ENCODE measurements around the gene ZNF90.
"Not testable (repeated sequence)": the region's sequence is repeated elsewhere in the genome, so short reads cannot be mapped to it uniquely, and the experiment has no call there.

DNA sequence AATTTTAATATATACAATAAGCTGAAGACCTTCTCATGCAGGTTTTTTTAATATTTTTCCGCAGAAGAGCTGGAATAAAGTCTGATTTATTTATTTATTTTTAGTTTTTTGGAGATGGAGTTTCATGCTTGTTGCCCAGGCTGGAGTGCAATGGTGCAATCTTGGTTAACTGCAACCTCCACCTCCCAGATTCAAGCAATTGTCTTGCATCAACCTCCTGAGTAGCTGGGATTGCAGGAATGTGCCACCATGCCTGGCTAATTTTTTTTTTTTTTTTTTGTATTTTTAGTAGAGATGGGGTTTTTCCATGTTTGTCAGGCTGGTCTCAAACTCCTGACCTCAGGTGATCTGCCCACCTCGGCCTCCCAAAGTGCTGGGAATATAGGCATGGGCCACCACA is 55.1 kb downstream of the ZNF90 start:
- TF ChIP-seq EZH2 (IDR thresholded peaks at IDR 0.05; ENCODE audit: borderline replicate concordance, low read depth, low read length, poor library complexity, severe bottlenecking): not testable (repeated sequence)
- TF ChIP-seq, protein P1, sequence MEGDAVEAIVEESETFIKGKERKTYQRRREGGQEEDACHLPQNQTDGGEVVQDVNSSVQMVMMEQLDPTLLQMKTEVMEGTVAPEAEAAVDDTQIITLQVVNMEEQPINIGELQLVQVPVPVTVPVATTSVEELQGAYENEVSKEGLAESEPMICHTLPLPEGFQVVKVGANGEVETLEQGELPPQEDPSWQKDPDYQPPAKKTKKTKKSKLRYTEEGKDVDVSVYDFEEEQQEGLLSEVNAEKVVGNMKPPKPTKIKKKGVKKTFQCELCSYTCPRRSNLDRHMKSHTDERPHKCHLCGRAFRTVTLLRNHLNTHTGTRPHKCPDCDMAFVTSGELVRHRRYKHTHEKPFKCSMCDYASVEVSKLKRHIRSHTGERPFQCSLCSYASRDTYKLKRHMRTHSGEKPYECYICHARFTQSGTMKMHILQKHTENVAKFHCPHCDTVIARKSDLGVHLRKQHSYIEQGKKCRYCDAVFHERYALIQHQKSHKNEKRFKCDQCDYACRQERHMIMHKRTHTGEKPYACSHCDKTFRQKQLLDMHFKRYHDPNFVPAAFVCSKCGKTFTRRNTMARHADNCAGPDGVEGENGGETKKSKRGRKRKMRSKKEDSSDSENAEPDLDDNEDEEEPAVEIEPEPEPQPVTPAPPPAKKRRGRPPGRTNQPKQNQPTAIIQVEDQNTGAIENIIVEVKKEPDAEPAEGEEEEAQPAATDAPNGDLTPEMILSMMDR (conservative IDR thresholded peaks at IDR 0.05; ENCODE audit: low read depth, low read length): not testable (repeated sequence)

Measured in A673 (cell line).